ENCODE results near the gene KATNA1.
"Not testable (repeated sequence)": the region's sequence is repeated elsewhere in the genome, so short reads cannot be mapped to it uniquely, and the experiment has no call there.

Gene KATNA1

GRCh38 chr6:149681209-149681608, 32.7 kb upstream of the KATNA1 start:
- Histone ChIP-seq H3K4me3 (ENCODE audit: insufficient read depth in 1 of 2, low read depth in 1 of 2, low read length in 2 of 2) (no peak overlapping the region), H2BK12ac (ENCODE audit: low read length in 2 of 2) (no peak overlapping the region), H2AFZ (ENCODE audit: low read depth, low read length) (no peak overlapping the region), H3K27ac (ENCODE audit: low read length, poor library complexity, severe bottlenecking) (no peak overlapping the region), H4K91ac (ENCODE audit: low read length) (no peak overlapping the region), H4K8ac (ENCODE audit: low read length) (no peak overlapping the region), H3K79me1 (replicated peaks; ENCODE audit: low read length, poor library complexity, severe bottlenecking) (peaks cover 18% of the 10 kb centered on the region), H3K23ac (ENCODE audit: low read length in 2 of 2) (no peak overlapping the region), H3K4me1 (ENCODE audit: control insufficient read depth, insufficient read depth, low read depth, low read length) (peaks cover 2% of the 10 kb centered on the region), H2BK5ac (ENCODE audit: low read depth, low read length, poor library complexity, severe bottlenecking) (no peak overlapping the region), H3K18ac (ENCODE audit: low read depth in 1 of 2, low read length in 2 of 2) (no peak overlapping the region), H3K9ac (ENCODE audit: low read length) (no peak overlapping the region), H3K27me3 (ENCODE audit: control insufficient read depth in 1 of 2, insufficient read depth in 1 of 2, low read length in 2 of 2) (no peaks in the 10 kb centered on the region), H3K14ac (ENCODE audit: low read length in 2 of 2) (no peak overlapping the region), H2BK15ac (ENCODE audit: low read depth, poor library complexity, severe bottlenecking) (no peak overlapping the region), H3K9me3 (ENCODE audit: control insufficient read depth, low read length) (no peaks in the 10 kb centered on the region), H2AK5ac (ENCODE audit: low read length, severe bottlenecking) (no peak overlapping the region), H3K4me2 (ENCODE audit: low read length, poor library complexity, severe bottlenecking) (no peak overlapping the region), H2BK120ac (ENCODE audit: low read depth, low read length) (no peak overlapping the region), H3K36me3 (ENCODE audit: control insufficient read depth in 1 of 2, insufficient read depth in 2 of 2, low read depth in 1 of 2, low read length in 2 of 2) (peaks cover 22 to 64% of the 10 kb centered on the region in 2 experiments), H3K4ac (ENCODE audit: low read depth in 1 of 2, low read length in 2 of 2) (no peak overlapping the region)
- no peak for DNase-seq

- WGBS = 100% methylated on average over 1 of the region's 1 CpG
Observed at GRCh38 chr6:149680503-149680902, 32.0 kb upstream of the KATNA1 start.

DNA sequence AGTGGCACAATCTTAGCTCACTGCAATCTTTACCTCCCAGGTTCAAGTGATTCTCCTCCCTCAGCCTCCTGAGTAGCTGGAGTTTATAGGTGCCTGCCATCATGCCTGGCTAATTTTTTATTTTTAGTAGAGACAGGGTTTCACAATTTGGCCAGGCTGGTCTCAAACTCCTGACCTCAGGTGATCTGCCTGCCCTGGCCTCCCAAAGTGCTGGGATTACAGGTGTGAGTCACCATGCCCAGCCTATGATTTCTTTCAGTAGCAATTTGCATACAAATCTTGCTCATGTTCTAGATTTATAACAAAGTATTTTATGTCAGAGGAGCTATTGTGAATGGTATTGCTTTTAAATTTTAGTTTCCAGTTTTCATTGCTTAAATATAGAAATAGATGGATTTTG, 23.8 kb upstream of the KATNA1 start:
- not testable (repeated sequence) for H2AK5ac ChIP-seq (ENCODE audit: low read length, severe bottlenecking); H3K23ac ChIP-seq (ENCODE audit: low read length in 2 of 2); H3K18ac ChIP-seq (ENCODE audit: low read depth in 1 of 2, low read length in 2 of 2); H3K4me3 ChIP-seq (ENCODE audit: insufficient read depth in 1 of 2, low read depth in 1 of 2, low read length in 2 of 2); H3K4me1 ChIP-seq (ENCODE audit: control insufficient read depth, insufficient read depth, low read depth, low read length); H4K8ac ChIP-seq (ENCODE audit: low read length); H3K4me2 ChIP-seq (ENCODE audit: low read length, poor library complexity, severe bottlenecking); H3K14ac ChIP-seq (ENCODE audit: low read length in 2 of 2); H4K91ac ChIP-seq (ENCODE audit: low read length); H3K27me3 ChIP-seq (ENCODE audit: control insufficient read depth in 1 of 2, insufficient read depth in 1 of 2, low read length in 2 of 2); H2BK15ac ChIP-seq (ENCODE audit: low read depth, poor library complexity, severe bottlenecking); H2AFZ ChIP-seq (ENCODE audit: low read depth, low read length); H3K4ac ChIP-seq (ENCODE audit: low read depth in 1 of 2, low read length in 2 of 2); H2BK120ac ChIP-seq (ENCODE audit: low read depth, low read length); H3K27ac ChIP-seq (ENCODE audit: low read length, poor library complexity, severe bottlenecking); H2BK5ac ChIP-seq (ENCODE audit: low read depth, low read length, poor library complexity, severe bottlenecking); H3K9ac ChIP-seq (ENCODE audit: low read length); H3K9me3 ChIP-seq (ENCODE audit: control insufficient read depth, low read length); DNase-seq; H2BK12ac ChIP-seq (ENCODE audit: low read length in 2 of 2)
- Histone ChIP-seq H3K79me1 (replicated peaks; ENCODE audit: low read length, poor library complexity, severe bottlenecking) (peaks cover 20% of the 10 kb centered on the region), H3K36me3 (ENCODE audit: control insufficient read depth in 1 of 2, insufficient read depth in 2 of 2, low read depth in 1 of 2, low read length in 2 of 2) (peaks cover 50 to 82% of the 10 kb centered on the region in 2 experiments)

More at GRCh38 chr6:149680503-149680902, 32.0 kb upstream of the KATNA1 start:
- Histone ChIP-seq H4K91ac (ENCODE audit: low read length) (no peak overlapping the region), H2BK12ac (ENCODE audit: low read length in 2 of 2) (no peak overlapping the region), H3K4me3 (ENCODE audit: insufficient read depth in 1 of 2, low read depth in 1 of 2, low read length in 2 of 2) (no peak overlapping the region), H4K8ac (ENCODE audit: low read length) (no peak overlapping the region), H3K9me3 (ENCODE audit: control insufficient read depth, low read length) (no peaks in the 10 kb centered on the region), H2AFZ (ENCODE audit: low read depth, low read length) (no peak overlapping the region), H3K27ac (ENCODE audit: low read length, poor library complexity, severe bottlenecking) (no peak overlapping the region), H3K9ac (ENCODE audit: low read length) (no peak overlapping the region), H3K18ac (ENCODE audit: low read depth in 1 of 2, low read length in 2 of 2) (no peak overlapping the region), H3K4me1 (ENCODE audit: control insufficient read depth, insufficient read depth, low read depth, low read length) (peaks cover 2% of the 10 kb centered on the region), H3K27me3 (ENCODE audit: control insufficient read depth in 1 of 2, insufficient read depth in 1 of 2, low read length in 2 of 2) (no peaks in the 10 kb centered on the region), H3K4ac (ENCODE audit: low read depth in 1 of 2, low read length in 2 of 2) (no peak overlapping the region), H2BK5ac (ENCODE audit: low read depth, low read length, poor library complexity, severe bottlenecking) (no peak overlapping the region), H3K36me3 (ENCODE audit: control insufficient read depth in 1 of 2, insufficient read depth in 2 of 2, low read depth in 1 of 2, low read length in 2 of 2) (peaks cover 27 to 67% of the 10 kb centered on the region in 2 experiments), H3K79me1 (replicated peaks; ENCODE audit: low read length, poor library complexity, severe bottlenecking) (peaks cover 18% of the 10 kb centered on the region), H2AK5ac (ENCODE audit: low read length, severe bottlenecking) (no peak overlapping the region), H3K4me2 (ENCODE audit: low read length, poor library complexity, severe bottlenecking) (no peak overlapping the region), H3K23ac (ENCODE audit: low read length in 2 of 2) (no peak overlapping the region), H2BK120ac (ENCODE audit: low read depth, low read length) (no peak overlapping the region), H2BK15ac (ENCODE audit: low read depth, poor library complexity, severe bottlenecking) (no peak overlapping the region), H3K14ac (ENCODE audit: low read length in 2 of 2) (no peak overlapping the region)
- DNase-seq = no peak

GRCh38 chr6:149660028-149660427, 11.5 kb upstream of the KATNA1 start:
- H4K91ac ChIP-seq (ENCODE audit: low read length) = no peak overlapping the region
- H2BK120ac ChIP-seq (ENCODE audit: low read depth, low read length) = no peak overlapping the region
- 91% methylated on average over 2 of the region's 4 CpGs for WGBS
- H2AFZ ChIP-seq (ENCODE audit: low read depth, low read length) = no peak overlapping the region
- DNase-seq = no peak
- no peak overlapping the region for H2BK15ac ChIP-seq (ENCODE audit: low read depth, poor library complexity, severe bottlenecking)
- no peak overlapping the region for H2AK5ac ChIP-seq (ENCODE audit: low read length, severe bottlenecking)
- H3K14ac ChIP-seq (ENCODE audit: low read length in 2 of 2) = no peak overlapping the region
- H3K9me3 ChIP-seq (ENCODE audit: control insufficient read depth, low read length) = no peaks in the 10 kb centered on the region
- H2BK12ac ChIP-seq (ENCODE audit: low read length in 2 of 2) = no peak overlapping the region
- no peak overlapping the region for H4K8ac ChIP-seq (ENCODE audit: low read length)
- H3K4ac ChIP-seq (ENCODE audit: low read depth in 1 of 2, low read length in 2 of 2) = no peak overlapping the region
- peaks cover 25 to 69% of the 10 kb centered on the region in 2 experiments for H3K36me3 ChIP-seq (ENCODE audit: control insufficient read depth in 1 of 2, insufficient read depth in 2 of 2, low read depth in 1 of 2, low read length in 2 of 2)
- H3K79me1 ChIP-seq (replicated peaks; ENCODE audit: low read length, poor library complexity, severe bottlenecking) = peaks cover 10% of the 10 kb centered on the region
- H3K4me3 ChIP-seq (ENCODE audit: insufficient read depth in 1 of 2, low read depth in 1 of 2, low read length in 2 of 2) = no peak overlapping the region
- no peaks in the 10 kb centered on the region for H3K27me3 ChIP-seq (ENCODE audit: control insufficient read depth in 1 of 2, insufficient read depth in 1 of 2, low read length in 2 of 2)
- no peak overlapping the region for H3K4me2 ChIP-seq (ENCODE audit: low read length, poor library complexity, severe bottlenecking)
- no peak overlapping the region for H3K18ac ChIP-seq (ENCODE audit: low read depth in 1 of 2, low read length in 2 of 2)
- no peak overlapping the region for H3K27ac ChIP-seq (ENCODE audit: low read length, poor library complexity, severe bottlenecking)
- H3K9ac ChIP-seq (ENCODE audit: low read length) = no peak overlapping the region
- no peak overlapping the region for H2BK5ac ChIP-seq (ENCODE audit: low read depth, low read length, poor library complexity, severe bottlenecking)
- no peak overlapping the region for H3K23ac ChIP-seq (ENCODE audit: low read length in 2 of 2)
- H3K4me1 ChIP-seq (ENCODE audit: control insufficient read depth, insufficient read depth, low read depth, low read length) = no peaks in the 10 kb centered on the region

All from mesenchymal stem cell (in vitro differentiated cells and primary cell).